ENCODE results near the gene SYNPR. TPM values are rescaled to one million over a fixed set of nuclear protein-coding genes. Genes with fewer than 3 reads are reported as not detected.
"Not testable (repeated sequence)": the region's sequence is repeated elsewhere in the genome, so short reads cannot be mapped to it uniquely, and the experiment has no call there.

Gene SYNPR
- polyA plus RNA-seq, 3 donors, result not detected

- H3K36me3 ChIP-seq (replicated peaks in 1 of 2; ENCODE audit: control insufficient read depth in 1 of 2, insufficient read depth in 2 of 2, low read length in 2 of 2), result no peaks in the 10 kb centered on the region
- intact Hi-C loops (cut with micrococcal nuclease), result no loop called here
- no peak overlapping the region for H3K4me3 ChIP-seq (replicated peaks in 1 of 3; ENCODE audit: low read depth in 2 of 3, low read length in 3 of 3)
- H3K4me1 ChIP-seq (ENCODE audit: control insufficient read depth in 1 of 2, insufficient read depth in 2 of 2, low read length in 2 of 2), result no peaks in the 10 kb centered on the region
- H3K79me2 ChIP-seq (ENCODE audit: insufficient read depth, low read length), result no peaks in the 10 kb centered on the region
- no peak for TF ChIP-seq CTCF (IDR thresholded peaks at IDR 0.05)
- no peak overlapping the region for H2AFZ ChIP-seq (ENCODE audit: insufficient read depth, low read depth, low read length, poor library complexity, severe bottlenecking)
- DNase-seq, result no peak
- no peaks in the 10 kb centered on the region for H3K27me3 ChIP-seq (ENCODE audit: control insufficient read depth in 2 of 2, insufficient read depth in 2 of 2, low read length in 2 of 2)
- H3K36me3 Mint-ChIP-seq, result no peaks in the 10 kb centered on the region
- no peak overlapping the region for H3K27ac Mint-ChIP-seq
- no peaks in the 10 kb centered on the region for H3K4me1 Mint-ChIP-seq
- H3K4me3 Mint-ChIP-seq, result no peak overlapping the region
- no peak overlapping the region for H3K4me2 ChIP-seq (replicated peaks; ENCODE audit: extremely low read depth, low read length, poor library complexity, severe bottlenecking)
- peaks cover 0 to 3% of the 10 kb centered on the region in 2 donors for H3K9me3 ChIP-seq (replicated peaks in 1 of 2; ENCODE audit: control insufficient read depth in 1 of 2, insufficient read depth in 1 of 2, low read length in 2 of 2)
- H3K27me3 Mint-ChIP-seq (ENCODE audit: low read depth in 3 of 3), result peaks cover 3 to 5% (median 4%) of the 10 kb centered on the region in 3 donors
- WGBS (ENCODE audit: insufficient coverage), result no CpG with 5 or more reads among the region's 1 CpG
- H3K9me3 Mint-ChIP-seq, result peaks cover 0 to 10% (median 4%) of the 10 kb centered on the region in 7 donors
- no peaks in the 10 kb centered on the region for H4K20me1 ChIP-seq (ENCODE audit: insufficient read depth, low read length)
- no peak overlapping the region for H3K27ac ChIP-seq (ENCODE audit: low read depth in 1 of 2, low read length in 2 of 2)
- no peak overlapping the region for H3K9ac ChIP-seq (ENCODE audit: insufficient read depth, low read length, poor library complexity, severe bottlenecking)
Observed at GRCh38 chr3:63642488-63642887, 364.4 kb downstream of the SYNPR start.

GRCh38 chr3:63644212-63644797 lies 366.2 kb downstream of the SYNPR start:
- no peaks in the 10 kb centered on the region for H3K27me3 ChIP-seq (ENCODE audit: control insufficient read depth in 2 of 2, insufficient read depth in 2 of 2, low read length in 2 of 2)
- no peak overlapping the region for H3K27ac ChIP-seq (ENCODE audit: low read depth in 1 of 2, low read length in 2 of 2)
- Mint-ChIP-seq H3K36me3 (no peaks in the 10 kb centered on the region), H3K4me1 (no peaks in the 10 kb centered on the region), H3K4me3 (no peak overlapping the region), H3K27ac (no peak overlapping the region), H3K27me3 (ENCODE audit: low read depth in 3 of 3) (peaks cover 3 to 5% (median 4%) of the 10 kb centered on the region in 3 donors), H3K9me3 (peaks cover 0 to 11% (median 7%) of the 10 kb centered on the region in 7 donors)
- DNase-seq, result no peak
- intact Hi-C loops (cut with micrococcal nuclease), result no loop called here
- TF ChIP-seq CTCF (IDR thresholded peaks at IDR 0.05), result no peak
- WGBS (ENCODE audit: insufficient coverage), result 79% methylated on average over 4 of the region's 5 CpGs
- H3K79me2 ChIP-seq (ENCODE audit: insufficient read depth, low read length), result no peaks in the 10 kb centered on the region
- no peaks in the 10 kb centered on the region for H4K20me1 ChIP-seq (ENCODE audit: insufficient read depth, low read length)
- H3K9ac ChIP-seq (ENCODE audit: insufficient read depth, low read length, poor library complexity, severe bottlenecking), result no peak overlapping the region
- no peak overlapping the region for H3K4me3 ChIP-seq (replicated peaks in 1 of 3; ENCODE audit: low read depth in 2 of 3, low read length in 3 of 3)
- H3K4me1 ChIP-seq (ENCODE audit: control insufficient read depth in 1 of 2, insufficient read depth in 2 of 2, low read length in 2 of 2), result no peaks in the 10 kb centered on the region
- H3K36me3 ChIP-seq (replicated peaks in 1 of 2; ENCODE audit: control insufficient read depth in 1 of 2, insufficient read depth in 2 of 2, low read length in 2 of 2), result no peaks in the 10 kb centered on the region
- H3K9me3 ChIP-seq (replicated peaks in 1 of 2; ENCODE audit: control insufficient read depth in 1 of 2, insufficient read depth in 1 of 2, low read length in 2 of 2), result no peaks in the 10 kb centered on the region
- no peak overlapping the region for H3K4me2 ChIP-seq (replicated peaks; ENCODE audit: extremely low read depth, low read length, poor library complexity, severe bottlenecking)
- H2AFZ ChIP-seq (ENCODE audit: insufficient read depth, low read depth, low read length, poor library complexity, severe bottlenecking), result no peak overlapping the region

GRCh38 chr3:63644928-63645781 lies 367.0 kb downstream of the SYNPR start:
- H3K27me3 Mint-ChIP-seq (ENCODE audit: low read depth in 3 of 3); intact Hi-C loops (cut with micrococcal nuclease); H3K79me2 ChIP-seq (ENCODE audit: insufficient read depth, low read length); H3K9ac ChIP-seq (ENCODE audit: insufficient read depth, low read length, poor library complexity, severe bottlenecking); H3K27ac Mint-ChIP-seq; H3K36me3 ChIP-seq (replicated peaks in 1 of 2; ENCODE audit: control insufficient read depth in 1 of 2, insufficient read depth in 2 of 2, low read length in 2 of 2); H3K36me3 Mint-ChIP-seq; H2AFZ ChIP-seq (ENCODE audit: insufficient read depth, low read depth, low read length, poor library complexity, severe bottlenecking); H4K20me1 ChIP-seq (ENCODE audit: insufficient read depth, low read length); H3K4me3 ChIP-seq (replicated peaks in 1 of 3; ENCODE audit: low read depth in 2 of 3, low read length in 3 of 3); DNase-seq; H3K4me1 Mint-ChIP-seq; H3K27me3 ChIP-seq (ENCODE audit: control insufficient read depth in 2 of 2, insufficient read depth in 2 of 2, low read length in 2 of 2); H3K27ac ChIP-seq (ENCODE audit: low read depth in 1 of 2, low read length in 2 of 2); H3K4me2 ChIP-seq (replicated peaks; ENCODE audit: extremely low read depth, low read length, poor library complexity, severe bottlenecking); H3K9me3 ChIP-seq (replicated peaks in 1 of 2; ENCODE audit: control insufficient read depth in 1 of 2, insufficient read depth in 1 of 2, low read length in 2 of 2); H3K4me3 Mint-ChIP-seq; H3K4me1 ChIP-seq (ENCODE audit: control insufficient read depth in 1 of 2, insufficient read depth in 2 of 2, low read length in 2 of 2): not testable (repeated sequence)
- H3K9me3 Mint-ChIP-seq, result peaks cover 0 to 12% (median 7%) of the 10 kb centered on the region in 7 donors
- 88% methylated on average over 12 of the region's 25 CpGs for WGBS (ENCODE audit: insufficient coverage)
